Measurements from ENCODE around the gene GHR. TPM values are rescaled to one million over a fixed set of nuclear protein-coding genes. Genes with fewer than 3 reads are reported as not detected.

Gene GHR
- polyA plus RNA-seq, 1 experiment: 0.63 TPM

- H3K9me3 ChIP-seq (ENCODE audit: control insufficient read depth, insufficient read depth, low read length): no peaks in the 10 kb centered on the region
- no peak for TF ChIP-seq CTCF (IDR thresholded peaks at IDR 0.05; ENCODE audit: low read depth, low read length)
- CTCF ChIA-PET: interaction anchor here (0.7 to 1.5 kb wide), 2 partner anchors 14 to 529 kb away, joined by 3 to 5 read pairs; no protein-coding TSS in a partner anchor
- POLR2A ChIA-PET: no interaction called here
- H3K27ac ChIP-seq (ENCODE audit: low read depth, low read length): no peak overlapping the region
- no peak overlapping the region for H3K4me3 ChIP-seq (ENCODE audit: low read depth, low read length)
- H3K27me3 ChIP-seq (ENCODE audit: control insufficient read depth, insufficient read depth, low read length): no peaks in the 10 kb centered on the region
- no peak for DNase-seq (ENCODE audit: low read depth, low spot score)
Measured at GRCh38 chr5:42569325-42569724, 146.1 kb downstream of the GHR start.

GRCh38 chr5:42569953-42570548, 146.8 kb downstream of the GHR start:
- DNase-seq (ENCODE audit: low read depth, low spot score): no peak

GRCh38 chr5:42570966-42571960, 148.0 kb downstream of the GHR start:
- TF ChIP-seq CTCF (IDR thresholded peaks at IDR 0.05; ENCODE audit: low read depth, low read length): no peak
- H3K27ac ChIP-seq (ENCODE audit: low read depth, low read length): no peak overlapping the region
- no peak overlapping the region for H3K4me3 ChIP-seq (ENCODE audit: low read depth, low read length)
- POLR2A ChIA-PET: no interaction called here
- no peaks in the 10 kb centered on the region for H3K27me3 ChIP-seq (ENCODE audit: control insufficient read depth, insufficient read depth, low read length)
- no peak for DNase-seq (ENCODE audit: low read depth, low spot score)
- no peaks in the 10 kb centered on the region for H3K9me3 ChIP-seq (ENCODE audit: control insufficient read depth, insufficient read depth, low read length)
- CTCF ChIA-PET: interaction anchor here (1.1 to 4.4 kb wide), 3 partner anchors 10 to 12 kb away, joined by 5 to 19 read pairs (median 5); no protein-coding TSS in a partner anchor

More at GRCh38 chr5:42569953-42570548, 146.8 kb downstream of the GHR start:
- ChIA-PET CTCF (interaction anchor here (1.5 kb wide), 1 partner anchor 13 kb away, joined by 5 read pairs; no protein-coding TSS in a partner anchor), POLR2A (no interaction called here)
- Histone ChIP-seq H3K27me3 (ENCODE audit: control insufficient read depth, insufficient read depth, low read length) (no peaks in the 10 kb centered on the region), H3K9me3 (ENCODE audit: control insufficient read depth, insufficient read depth, low read length) (no peaks in the 10 kb centered on the region), H3K4me3 (ENCODE audit: low read depth, low read length) (no peak overlapping the region), H3K27ac (ENCODE audit: low read depth, low read length) (no peak overlapping the region)
- TF ChIP-seq CTCF (IDR thresholded peaks at IDR 0.05; ENCODE audit: low read depth, low read length): no peak

- POLR2A ChIA-PET: no interaction called here
- H3K9me3 ChIP-seq (ENCODE audit: control insufficient read depth, insufficient read depth, low read length): no peaks in the 10 kb centered on the region
- TF ChIP-seq CTCF (IDR thresholded peaks at IDR 0.05; ENCODE audit: low read depth, low read length): no peak
- CTCF ChIA-PET: interaction anchor here (4.4 kb wide), 1 partner anchor 11 kb away, joined by 19 read pairs; no protein-coding TSS in a partner anchor
- no peaks in the 10 kb centered on the region for H3K27me3 ChIP-seq (ENCODE audit: control insufficient read depth, insufficient read depth, low read length)
- H3K4me3 ChIP-seq (ENCODE audit: low read depth, low read length): no peak overlapping the region
- no peak overlapping the region for H3K27ac ChIP-seq (ENCODE audit: low read depth, low read length)
- no peak for DNase-seq (ENCODE audit: low read depth, low spot score)
Measured at GRCh38 chr5:42572313-42572712, 149.1 kb downstream of the GHR start.
